ENCODE data around the gene UBE2E2.

- TF ChIP-seq CREB1 (CRISPR knock-in tag; IDR thresholded peaks at IDR 0.05) (no peak), CTCF (IDR thresholded peaks at IDR 0.05) (no peak), TP53 (CRISPR knock-in tag; IDR thresholded peaks at IDR 0.05) (no peak), FOXP4 (CRISPR knock-in tag; IDR thresholded peaks at IDR 0.05) (no peak), CREM (CRISPR knock-in tag; IDR thresholded peaks at IDR 0.05) (no peak), GABPB1 (CRISPR knock-in tag; IDR thresholded peaks at IDR 0.05) (no peak), PRDM15 (CRISPR knock-in tag; IDR thresholded peaks at IDR 0.05) (no peak), TEAD4 (CRISPR knock-in tag; IDR thresholded peaks at IDR 0.05) (no peak), ELF4 (CRISPR knock-in tag; IDR thresholded peaks at IDR 0.05; ENCODE audit: low read depth) (no peak), ZNF416 (CRISPR knock-in tag; IDR thresholded peaks at IDR 0.05) (no peak)
- TF ChIP-seq, protein P1, sequence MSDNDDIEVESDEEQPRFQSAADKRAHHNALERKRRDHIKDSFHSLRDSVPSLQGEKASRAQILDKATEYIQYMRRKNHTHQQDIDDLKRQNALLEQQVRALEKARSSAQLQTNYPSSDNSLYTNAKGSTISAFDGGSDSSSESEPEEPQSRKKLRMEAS (CRISPR knock-in tag; IDR thresholded peaks at IDR 0.05): no peak
Measured at GRCh38 chr3:23592961-23593931, 390.1 kb downstream of the UBE2E2 start.

Measured in WTC11 (cell line).